SK-N-MC (cell line): ENCODE results near the gene IRX5.

Experiments
- EZH2 ChIP-seq: fragments of 200-600 bp; sonication (generic); IDR thresholded peaks from one replicate; pipeline ENCODE4 v1.6.1; 2017; ENCODE audit warnings: antibody characterized with exemption
- POLR2AphosphoS5 ChIP-seq: IDR thresholded peaks from 2 replicates; pipeline ENCODE4 v1.6.1; 2012; ENCODE audit warnings: mild to moderate bottlenecking, low read depth, low read length, borderline replicate concordance

GRCh38 chr16:54923055-54923473 is 7.6 kb upstream of the IRX5 start:
- TF ChIP-seq POLR2AphosphoS5 (no peak), EZH2 (no peak)
